Germinal center (tissue), 1 donor: ENCODE results near the gene C19orf38.
"Not testable (repeated sequence)": the region's sequence is repeated elsewhere in the genome, so short reads cannot be mapped to it uniquely, and the experiment has no call there.

Experiments
- DNase-seq: peaks from one replicate; pipeline ENCODE4 v3.0.0; 2012; ENCODE audit warnings: mixed read lengths, low spot score

The C19orf38 gene

DNA sequence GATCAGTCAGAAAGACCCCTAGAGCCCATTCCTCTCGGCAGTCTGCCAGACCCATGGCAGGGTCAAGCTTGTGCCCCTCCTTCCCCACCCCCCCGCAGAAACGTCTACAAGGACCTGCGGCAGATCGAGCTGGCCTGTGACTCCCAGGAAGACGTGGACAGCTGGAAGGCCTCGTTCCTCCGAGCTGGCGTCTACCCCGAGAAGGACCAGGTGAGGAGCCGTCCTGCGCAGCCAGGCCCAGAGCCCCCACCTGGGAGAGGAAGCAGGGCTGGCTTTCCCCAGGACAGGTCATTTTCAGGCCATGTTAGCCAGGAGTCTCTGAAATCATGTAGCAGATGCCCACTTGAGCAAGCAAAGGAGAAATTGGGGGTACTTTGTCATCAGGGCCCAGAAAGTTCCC, 24.5 kb upstream of the C19orf38 start:
- DNase-seq = no peak

- no peak for DNase-seq
Measured at GRCh38 chr19:10826231-10826630, 22.0 kb upstream of the C19orf38 start.

- no peak for DNase-seq
Measured at GRCh38 chr19:10826846-10827245, 21.4 kb upstream of the C19orf38 start.

- no peak for DNase-seq
Measured at GRCh38 chr19:10828981-10829821, 19.0 kb upstream of the C19orf38 start.

DNA sequence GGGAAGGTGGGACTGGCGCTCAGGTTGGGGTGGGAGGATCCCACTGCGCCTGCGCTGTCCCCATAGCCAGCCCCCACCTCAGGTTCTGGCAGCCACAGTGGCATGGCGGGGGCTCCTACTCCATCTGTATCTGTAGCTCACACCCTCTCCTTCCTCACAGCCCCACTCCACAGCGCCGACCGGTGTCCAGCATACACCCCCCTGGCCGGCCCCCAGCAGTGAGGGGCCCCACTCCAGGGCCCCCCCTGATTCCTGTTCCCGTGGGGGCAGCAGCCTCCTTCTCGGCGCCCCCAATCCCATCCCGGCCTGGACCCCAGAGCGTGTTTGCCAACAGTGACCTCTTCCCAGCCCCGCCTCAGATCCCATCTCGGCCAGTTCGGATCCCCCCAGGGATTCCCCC, 18.2 kb upstream of the C19orf38 start:
- DNase-seq = no peak

- no peak for DNase-seq
Measured at GRCh38 chr19:10830370-10830769, 17.8 kb upstream of the C19orf38 start.

DNA sequence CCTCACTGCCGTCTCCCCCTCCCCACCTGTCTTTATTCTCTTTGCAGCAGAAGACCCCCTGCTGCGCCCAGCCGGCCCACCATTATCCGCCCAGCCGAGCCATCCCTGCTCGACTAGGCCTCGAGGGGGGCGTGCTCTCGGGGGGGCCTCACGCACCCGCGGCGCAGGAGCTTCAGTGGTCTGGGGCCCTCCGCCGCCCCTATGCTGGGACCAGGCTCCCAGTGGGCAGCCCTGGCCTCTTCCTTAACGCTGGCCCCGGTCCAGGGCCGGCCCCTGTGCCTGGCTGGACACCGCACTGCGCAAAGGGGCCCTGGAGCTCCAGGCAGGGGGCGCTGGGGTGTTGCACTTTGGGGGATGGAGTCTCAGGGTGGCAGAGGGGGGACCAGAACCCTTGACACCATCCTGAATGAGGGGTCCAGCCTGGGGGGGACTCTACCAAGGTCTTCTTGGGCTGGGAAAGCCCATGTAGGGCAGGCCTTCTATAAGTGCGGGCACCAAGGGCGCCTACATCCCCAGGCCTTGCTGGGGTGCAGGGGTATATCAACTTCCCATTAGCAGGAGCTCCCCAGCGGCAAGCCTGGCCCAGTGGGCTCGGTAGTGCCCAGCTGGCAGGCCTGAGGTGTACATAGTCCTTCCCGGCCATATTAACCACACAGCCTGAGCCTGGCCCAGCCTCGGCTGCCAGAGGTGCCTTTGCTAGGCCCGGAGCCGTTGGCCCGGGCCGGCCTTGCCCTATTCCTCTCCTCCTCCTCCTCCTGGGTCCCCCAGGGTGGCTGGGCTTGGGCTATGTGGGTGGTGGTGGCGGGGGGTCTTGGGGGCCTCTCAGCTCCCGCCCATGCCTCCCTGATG, 17.1 kb upstream of the C19orf38 start:
- DNase-seq = no peak

DNA sequence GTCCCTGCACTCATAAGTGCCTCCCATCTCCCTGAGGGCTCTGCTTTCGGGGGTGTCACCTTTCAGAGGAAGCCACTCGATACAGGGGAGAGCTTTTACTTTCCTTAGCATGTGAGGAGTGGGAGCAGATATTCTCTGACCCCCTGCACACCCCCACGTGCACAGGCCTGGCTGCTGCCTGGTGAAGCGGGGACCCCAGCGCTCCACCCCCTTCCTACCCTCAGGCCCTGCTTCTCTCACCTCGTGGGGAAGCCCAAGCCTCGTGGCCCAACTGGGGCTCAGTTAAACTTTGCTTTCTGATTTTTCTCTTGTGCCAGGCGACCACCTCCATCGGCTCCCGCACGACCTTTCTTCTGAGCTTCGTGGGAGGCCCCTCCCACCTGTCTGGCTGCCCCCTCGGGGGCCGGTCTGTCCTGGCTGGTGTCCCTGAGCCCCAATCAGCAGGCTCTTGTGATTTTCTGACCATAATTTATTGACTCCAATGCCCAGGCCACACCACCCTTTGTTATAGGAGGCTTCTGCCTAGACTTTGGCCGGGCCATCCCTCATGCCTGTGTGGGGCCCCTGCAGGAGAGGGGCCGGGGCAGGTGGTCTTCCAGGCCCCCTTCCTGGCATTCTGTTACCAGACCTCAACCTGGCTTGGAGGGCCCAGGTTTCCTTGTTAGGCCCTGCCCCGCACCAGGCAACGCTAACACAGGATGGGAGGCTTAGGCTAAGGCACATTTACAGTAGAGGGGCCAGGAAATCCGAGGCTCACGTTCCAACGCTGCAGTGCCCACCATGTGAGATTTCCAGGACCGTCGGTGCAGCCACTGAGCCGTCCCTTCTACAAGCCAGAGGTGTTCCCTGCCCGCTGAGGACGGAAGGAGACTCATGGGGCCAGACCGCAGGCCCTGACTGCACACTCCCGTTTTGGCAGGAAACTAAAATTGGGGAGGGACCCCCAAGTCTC, 16.0 kb upstream of the C19orf38 start:
- no peak for DNase-seq

- DNase-seq = no peak
Measured at GRCh38 chr19:10832939-10833296, 15.3 kb upstream of the C19orf38 start.

DNA sequence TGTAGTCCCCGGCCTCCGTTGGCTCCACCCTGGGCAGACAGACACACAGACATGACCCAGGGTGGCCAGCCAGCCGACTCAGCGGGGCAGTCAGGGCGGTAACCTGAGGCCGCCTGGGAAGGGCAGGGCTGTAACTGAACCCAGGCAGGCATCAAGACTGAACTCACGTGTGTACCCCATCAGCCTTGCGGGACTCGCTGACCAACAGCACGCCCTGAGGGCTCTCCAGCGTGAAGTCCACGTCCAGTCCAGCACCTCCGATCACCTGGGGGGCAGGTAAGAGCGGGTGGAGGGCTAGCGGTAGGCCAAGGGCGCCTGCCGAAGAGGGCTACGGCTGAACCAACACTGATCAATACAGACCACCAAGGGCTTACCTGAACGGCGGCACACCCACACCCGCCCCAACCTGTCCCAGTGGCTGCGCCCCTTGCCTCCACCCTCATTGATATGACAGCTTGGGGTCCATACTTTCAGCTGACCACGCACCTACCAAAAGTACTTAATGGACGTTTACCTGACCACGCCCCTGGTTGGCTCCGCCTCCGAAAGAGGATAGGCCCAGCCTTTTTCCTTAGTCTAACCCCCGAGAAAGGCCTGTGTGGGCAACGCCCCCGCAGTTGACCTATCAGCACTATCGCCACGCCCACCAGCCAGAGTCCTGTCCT, 13.0 kb upstream of the C19orf38 start:
- no peak for DNase-seq

DNA sequence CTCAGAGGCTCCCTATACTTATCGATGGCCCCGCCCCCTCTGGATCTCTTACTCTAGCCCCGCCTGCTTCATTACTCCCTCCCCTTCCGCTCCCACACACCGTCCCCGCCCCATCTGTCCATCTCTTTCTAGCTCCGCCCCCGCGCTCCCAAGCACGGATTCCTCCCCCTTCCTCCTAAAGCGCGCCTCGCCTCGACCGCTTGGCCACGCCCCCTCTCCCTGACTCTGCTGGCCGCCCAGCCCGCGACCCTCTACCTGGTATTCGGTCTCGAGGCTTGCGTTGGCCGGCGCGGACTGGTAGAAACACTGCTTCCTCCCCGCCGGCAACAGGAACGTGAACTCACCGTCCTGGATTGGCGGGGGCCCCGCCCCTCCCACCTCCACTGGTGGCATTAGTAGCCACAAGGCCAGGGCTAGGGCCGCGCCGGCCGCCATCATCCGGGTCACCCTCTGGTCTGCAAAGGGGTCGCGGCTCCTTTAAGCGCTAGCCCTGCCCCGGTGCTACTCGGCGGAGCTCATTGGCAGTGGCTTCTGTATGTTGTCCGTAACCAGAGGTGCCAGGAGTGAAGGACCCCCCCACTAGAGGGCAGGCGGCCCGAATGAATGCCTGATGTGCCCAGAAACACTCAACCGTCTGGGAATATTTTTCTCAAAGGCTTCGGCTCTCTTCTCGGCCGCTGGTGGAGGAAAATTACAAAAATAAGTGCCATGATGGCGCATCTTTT, 12.3 kb upstream of the C19orf38 start, which contains the start of gene TMED1:
Gene TMED1, minus strand, starts transcription at position 459 of the 725 bp plus-strand sequence. Its CDS starts 21 bp downstream, at position 438.
- peak; percentile 97 for DNase-seq

- no peak for DNase-seq
Measured at GRCh38 chr19:10836479-10837330, 11.5 kb upstream of the C19orf38 start.

DNA sequence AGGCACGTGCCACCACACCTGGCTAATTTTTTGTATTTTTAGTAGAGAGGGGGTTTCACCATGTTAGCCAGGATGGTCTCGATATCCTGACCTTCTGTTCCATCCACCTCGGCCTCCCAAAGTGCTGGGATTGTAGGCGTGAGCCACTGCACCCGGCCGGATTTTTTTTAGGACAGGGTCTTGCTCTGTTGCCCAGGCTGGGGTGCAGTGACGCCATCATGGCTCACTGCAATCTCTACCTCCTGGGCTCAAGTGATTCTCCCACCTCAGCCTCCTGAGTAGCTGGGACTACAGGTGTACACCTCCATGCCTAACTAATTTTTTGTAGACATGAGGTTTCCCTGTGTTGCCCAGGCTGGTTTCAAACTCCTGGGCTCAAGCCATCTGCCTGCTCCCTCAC, 10.6 kb upstream of the C19orf38 start:
- DNase-seq = not testable (repeated sequence)

DNA sequence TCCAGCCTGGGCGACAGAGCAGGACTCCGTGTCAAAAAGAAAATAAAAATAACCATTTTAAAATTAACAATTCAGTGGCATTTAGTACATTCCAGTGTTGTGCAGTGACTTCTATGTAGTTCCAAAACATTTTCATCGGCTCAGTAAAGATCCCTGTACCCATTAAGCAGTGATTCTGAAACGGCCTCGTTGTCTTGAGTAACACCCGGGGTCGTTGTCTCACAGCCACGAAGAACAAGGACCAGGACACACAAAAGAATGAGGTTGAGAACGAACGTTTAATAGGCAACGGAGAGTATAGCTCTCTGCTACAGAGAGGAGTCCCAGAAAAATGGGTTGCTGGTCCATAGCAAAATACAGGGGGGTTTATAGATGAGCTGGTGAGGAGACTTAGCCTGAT, 9.8 kb upstream of the C19orf38 start:
- DNase-seq = no peak

GRCh38 chr19:10839114-10840050, 8.8 kb upstream of the C19orf38 start:
- DNase-seq = no peak

GRCh38 chr19:10842788-10843187, 5.4 kb upstream of the C19orf38 start:
- no peak for DNase-seq

DNA sequence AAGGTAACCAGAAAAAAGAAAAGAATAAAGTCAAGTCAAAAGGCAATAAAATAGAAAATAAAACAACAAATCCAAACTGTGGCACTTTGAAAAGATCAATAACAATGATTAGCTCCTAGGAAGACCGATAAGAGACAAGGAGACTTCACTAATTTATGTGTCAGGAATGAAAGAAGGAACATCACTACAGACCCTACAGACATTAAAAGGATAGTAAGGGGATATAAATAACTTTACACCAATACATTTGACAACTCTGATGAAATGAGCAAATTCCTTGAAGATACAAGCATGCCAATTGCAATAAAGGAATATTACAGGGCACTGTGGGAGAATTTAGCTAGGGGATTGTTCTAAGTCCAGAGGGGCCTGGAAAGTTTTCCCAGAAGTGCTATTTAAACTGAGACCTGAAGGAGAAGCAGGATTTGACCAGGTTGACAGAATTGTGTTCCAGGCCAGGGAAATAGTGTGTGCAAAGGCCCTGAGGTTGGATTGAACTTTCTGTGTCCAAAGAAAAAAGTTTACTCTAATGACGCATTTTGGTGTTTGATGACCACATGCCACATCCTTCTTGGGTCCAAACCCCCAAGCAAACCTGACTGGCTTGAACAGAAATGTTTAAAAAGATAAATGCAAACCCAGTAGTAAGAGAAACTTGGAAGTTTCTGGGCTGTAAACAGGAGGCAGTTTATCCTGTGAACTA, 1.6 kb upstream of the C19orf38 start:
- no peak for DNase-seq

GRCh38 chr19:10850631-10851030, 2.4 kb downstream of the C19orf38 start:
- DNase-seq = no peak
